Left ventricle myocardium inferior (tissue), 1 donor: ENCODE results near the gene DTWD1. TPM values are rescaled to one million over a fixed set of nuclear protein-coding genes. Genes with fewer than 3 reads are reported as not detected.
"Not testable (repeated sequence)": the region's sequence is repeated elsewhere in the genome, so short reads cannot be mapped to it uniquely, and the experiment has no call there.

ENCODE experiments used
- DNase-seq: peaks from one replicate; pipeline ENCODE4 v3.0.0-alpha.2; 2020
- H3K27ac ChIP-seq: fragments of 200-600 bp; replicated peaks from 2 replicates; pipeline ENCODE4 v1.8.0; 2021
- H3K27me3 ChIP-seq: fragments of 200-600 bp; 2 replicates; pipeline ENCODE4 v1.8.0; 2021; ENCODE audit warnings: low read depth
- H3K36me3 ChIP-seq: fragments of 200-600 bp; 2 replicates; pipeline ENCODE4 v1.8.0; 2021
- H3K4me1 ChIP-seq: fragments of 200-600 bp; 2 replicates; pipeline ENCODE4 v1.8.0; 2021
- H3K4me3 ChIP-seq: fragments of 200-600 bp; 2 replicates; pipeline ENCODE4 v1.8.0; 2021; ENCODE audit warnings: mild to moderate bottlenecking, moderate library complexity
- H3K9me3 ChIP-seq: fragments of 200-600 bp; replicated peaks from 2 replicates; pipeline ENCODE4 v1.8.0; 2021
- intact Hi-C: fragments of 100-400 bp; cut with micrococcal nuclease; formaldehyde crosslinking; loops from one replicate; pipeline ENCODE4 v1.11.0; 2022
- total RNA-seq: library from RNA; stranded (reverse); fragmentation: NEBNext Ultra II Directional; extraction: Animal tissue kit (Norgen Biotek cat#: 25700); gene quantifications from one replicate; pipeline ENCODE4 v1.2.1, GENCODE V29; 2021
- TF ChIP-seq, protein P1 (sequence below): fragments of 200-600 bp; IDR thresholded peaks from 2 replicates; pipeline ENCODE4 v1.8.0; 2021; ENCODE audit warnings: antibody characterized with exemption, mild to moderate bottlenecking, borderline replicate concordance
- donor health status: DM: no; HTN: yes; CAD: no; lungs with severe emphysema.

DTWD1 gene
- total RNA-seq, 1 donor from 2014 or later: 20.6 TPM

DNA sequence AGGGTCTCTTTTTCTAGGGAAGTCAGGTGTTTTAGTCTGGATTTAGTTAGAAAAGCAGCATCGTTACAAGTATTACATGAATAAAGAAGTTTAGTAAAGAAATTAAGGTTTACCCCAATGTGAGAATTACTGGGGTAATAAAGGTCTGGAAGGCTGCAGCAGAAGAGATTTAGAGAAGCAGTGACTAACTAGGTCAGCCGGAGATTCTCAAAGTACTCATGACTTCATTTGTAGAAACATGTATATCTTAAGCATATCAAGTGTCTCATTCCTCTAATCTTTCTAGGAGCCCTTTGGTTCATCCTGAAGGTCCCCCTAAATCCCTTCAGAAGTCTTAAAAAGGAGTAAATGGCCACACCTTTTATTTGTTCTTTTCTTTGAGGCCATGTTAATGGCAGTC, 26.0 kb downstream of the DTWD1 start:
- no peak overlapping the region for H3K4me3 ChIP-seq
- H3K27ac ChIP-seq: no peak overlapping the region
- no peaks in the 10 kb centered on the region for H3K27me3 ChIP-seq
- no peak for DNase-seq
- H3K9me3 ChIP-seq: peaks cover 9% of the 10 kb centered on the region
- intact Hi-C loops: no loop called here
- TF ChIP-seq, protein P1, sequence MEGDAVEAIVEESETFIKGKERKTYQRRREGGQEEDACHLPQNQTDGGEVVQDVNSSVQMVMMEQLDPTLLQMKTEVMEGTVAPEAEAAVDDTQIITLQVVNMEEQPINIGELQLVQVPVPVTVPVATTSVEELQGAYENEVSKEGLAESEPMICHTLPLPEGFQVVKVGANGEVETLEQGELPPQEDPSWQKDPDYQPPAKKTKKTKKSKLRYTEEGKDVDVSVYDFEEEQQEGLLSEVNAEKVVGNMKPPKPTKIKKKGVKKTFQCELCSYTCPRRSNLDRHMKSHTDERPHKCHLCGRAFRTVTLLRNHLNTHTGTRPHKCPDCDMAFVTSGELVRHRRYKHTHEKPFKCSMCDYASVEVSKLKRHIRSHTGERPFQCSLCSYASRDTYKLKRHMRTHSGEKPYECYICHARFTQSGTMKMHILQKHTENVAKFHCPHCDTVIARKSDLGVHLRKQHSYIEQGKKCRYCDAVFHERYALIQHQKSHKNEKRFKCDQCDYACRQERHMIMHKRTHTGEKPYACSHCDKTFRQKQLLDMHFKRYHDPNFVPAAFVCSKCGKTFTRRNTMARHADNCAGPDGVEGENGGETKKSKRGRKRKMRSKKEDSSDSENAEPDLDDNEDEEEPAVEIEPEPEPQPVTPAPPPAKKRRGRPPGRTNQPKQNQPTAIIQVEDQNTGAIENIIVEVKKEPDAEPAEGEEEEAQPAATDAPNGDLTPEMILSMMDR: no peak
- peaks cover 12% of the 10 kb centered on the region for H3K36me3 ChIP-seq
- H3K4me1 ChIP-seq: peaks cover 26% of the 10 kb centered on the region

DNA sequence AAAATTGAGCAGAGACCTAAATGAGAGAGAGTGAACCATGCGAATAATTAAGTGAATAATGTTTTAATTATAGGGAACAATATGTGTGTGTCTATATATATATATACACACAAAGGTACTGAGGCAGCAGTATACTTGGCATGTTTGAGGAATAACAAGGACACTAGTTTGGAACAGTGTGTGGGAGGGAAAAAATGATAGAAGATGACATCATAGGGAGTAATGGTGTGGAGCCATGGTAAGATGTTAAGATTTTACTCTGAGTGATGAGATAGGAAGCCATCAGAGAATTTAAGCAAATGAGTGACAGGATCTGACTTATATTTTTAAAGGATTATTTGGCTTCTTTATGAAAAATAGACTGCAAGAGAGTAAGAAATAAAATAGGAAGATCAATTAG, 29.1 kb downstream of the DTWD1 start:
- Histone ChIP-seq H3K27ac (no peak overlapping the region), H3K4me1 (peaks cover 11% of the 10 kb centered on the region), H3K4me3 (no peak overlapping the region), H3K36me3 (no peaks in the 10 kb centered on the region), H3K9me3 (peaks cover 34% of the 10 kb centered on the region), H3K27me3 (no peaks in the 10 kb centered on the region)
- no peak for DNase-seq
- intact Hi-C loops: no loop called here
- TF ChIP-seq, protein P1: no peak

DNA sequence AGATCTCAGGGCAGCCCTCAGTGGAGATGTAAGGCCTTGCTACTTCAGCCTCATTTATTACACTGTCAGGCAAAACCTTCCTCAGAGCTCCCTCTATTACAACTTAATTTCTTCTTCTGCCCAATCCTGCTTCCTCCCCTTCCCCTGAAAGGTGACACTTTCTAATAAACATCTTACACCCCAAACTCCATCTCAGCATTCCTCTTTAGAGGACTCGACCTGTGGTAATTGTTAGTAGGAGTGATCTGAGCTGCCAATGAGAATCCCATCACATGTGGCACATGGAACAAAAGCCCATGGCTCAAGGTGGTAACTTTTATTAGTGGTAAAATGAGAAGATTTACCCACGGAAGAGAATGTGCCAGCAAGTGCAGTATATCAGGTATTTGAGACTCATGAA, 29.8 kb downstream of the DTWD1 start:
- intact Hi-C loops: no loop called here
- H3K4me1 ChIP-seq: peaks cover 4% of the 10 kb centered on the region
- H3K36me3 ChIP-seq: no peaks in the 10 kb centered on the region
- TF ChIP-seq, protein P1: no peak
- H3K4me3 ChIP-seq: no peak overlapping the region
- DNase-seq: no peak
- no peaks in the 10 kb centered on the region for H3K27me3 ChIP-seq
- peaks cover 34% of the 10 kb centered on the region for H3K9me3 ChIP-seq
- no peak overlapping the region for H3K27ac ChIP-seq

DNA sequence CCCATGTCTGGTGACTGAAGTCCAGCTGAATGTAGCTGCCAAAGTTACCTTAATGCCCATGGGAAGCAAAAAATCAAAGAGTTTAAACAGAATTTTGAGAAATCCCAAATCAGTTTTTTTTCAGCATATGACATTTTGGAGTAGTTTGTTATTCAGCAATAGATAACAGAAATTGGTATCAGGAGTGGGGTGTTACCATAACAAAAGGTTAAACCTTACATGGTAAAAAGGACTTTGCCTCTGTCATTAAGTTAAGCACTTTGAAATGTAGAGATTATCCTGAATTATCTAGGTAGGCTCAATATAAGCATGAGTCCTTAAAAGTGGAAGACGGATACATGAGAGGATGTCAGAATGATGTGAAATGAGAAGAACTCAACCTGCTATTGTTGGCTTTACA, 32.1 kb downstream of the DTWD1 start:
- Histone ChIP-seq H3K4me1 (no peaks in the 10 kb centered on the region), H3K36me3 (no peaks in the 10 kb centered on the region), H3K27me3 (no peaks in the 10 kb centered on the region), H3K9me3 (peaks cover 34% of the 10 kb centered on the region), H3K27ac (no peak overlapping the region), H3K4me3 (no peak overlapping the region)
- no peak for DNase-seq
- TF ChIP-seq, protein P1: no peak
- intact Hi-C loops: no loop called here

DNA sequence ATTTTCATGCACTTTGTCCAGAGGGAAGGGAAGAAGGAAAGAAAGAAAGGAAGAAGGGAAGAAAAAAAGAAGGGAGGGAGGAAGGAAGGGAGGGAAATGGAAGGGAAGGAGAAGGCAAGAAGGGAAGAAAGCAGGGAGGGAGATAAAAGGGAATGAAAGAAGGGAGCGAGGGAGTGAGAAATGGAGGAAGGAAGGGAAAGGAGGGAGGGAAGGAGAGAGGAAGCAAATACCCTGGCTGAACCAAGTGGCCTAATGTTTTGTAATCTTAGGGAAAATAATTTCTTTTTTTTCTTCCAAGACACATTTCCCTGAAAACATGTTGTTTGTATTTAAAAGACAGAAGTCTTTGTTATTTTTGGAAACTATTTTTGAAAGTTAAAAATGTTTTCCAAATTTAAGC, 35.9 kb downstream of the DTWD1 start:
- H3K9me3 ChIP-seq: peaks cover 34% of the 10 kb centered on the region
- DNase-seq: no peak
- H3K36me3 ChIP-seq: no peaks in the 10 kb centered on the region
- TF ChIP-seq, protein P1: no peak
- no peaks in the 10 kb centered on the region for H3K27me3 ChIP-seq
- H3K4me3 ChIP-seq: no peak overlapping the region
- H3K4me1 ChIP-seq: no peaks in the 10 kb centered on the region
- no peak overlapping the region for H3K27ac ChIP-seq
- intact Hi-C loops: no loop called here

DNA sequence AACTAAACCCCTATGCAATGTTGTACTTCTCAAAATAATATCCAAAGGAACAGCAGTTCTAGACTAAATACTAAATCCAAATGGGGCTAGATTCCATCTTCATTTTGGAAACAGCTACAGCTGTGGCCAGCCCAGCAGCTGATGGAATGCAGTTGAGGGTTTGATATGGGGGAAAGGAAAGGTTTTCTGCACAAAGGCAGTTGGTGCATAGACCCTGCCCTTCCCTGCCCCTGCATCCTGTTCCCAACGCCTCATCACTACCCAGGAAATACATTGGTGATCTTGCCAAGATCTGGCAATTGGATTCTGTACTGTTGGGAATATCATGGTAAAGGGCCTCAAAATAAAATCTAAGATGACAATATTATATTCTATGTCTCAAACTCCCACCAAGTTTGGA, 43.9 kb downstream of the DTWD1 start:
- Histone ChIP-seq H3K36me3 (no peaks in the 10 kb centered on the region), H3K27me3 (no peaks in the 10 kb centered on the region), H3K4me3 (no peak overlapping the region), H3K27ac (no peak overlapping the region), H3K4me1 (no peaks in the 10 kb centered on the region), H3K9me3 (no peaks in the 10 kb centered on the region)
- intact Hi-C loops: no loop called here
- no peak for DNase-seq
- TF ChIP-seq, protein P1: no peak

DNA sequence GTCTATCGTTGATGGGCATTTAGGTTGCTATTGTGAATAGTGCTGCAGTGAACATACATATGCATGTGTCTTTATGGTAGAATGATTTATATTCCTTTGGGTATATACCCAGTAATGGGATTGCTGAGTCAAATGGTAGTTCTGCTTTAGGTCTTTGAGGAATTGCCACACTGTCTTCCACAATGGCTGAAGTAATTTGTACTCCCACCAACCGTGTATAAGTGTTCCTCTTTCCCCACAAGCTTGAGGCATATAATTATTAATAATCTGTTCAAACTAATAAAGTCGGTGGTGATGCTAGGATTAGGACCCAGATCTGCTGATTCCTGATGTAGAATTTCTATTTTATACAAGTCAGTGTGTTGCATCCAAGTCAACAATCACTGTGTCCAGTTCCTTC, 45.6 kb downstream of the DTWD1 start:
- H3K9me3 ChIP-seq, H3K36me3 ChIP-seq, intact Hi-C loops: not testable (repeated sequence)

More for the DNA sequence above, 45.6 kb downstream of the DTWD1 start:
- not testable (repeated sequence) for H3K27ac ChIP-seq, H3K4me3 ChIP-seq, H3K27me3 ChIP-seq, DNase-seq, H3K4me1 ChIP-seq
